ENCODE results near the gene TIGD6.

- TF ChIP-seq CTCF (IDR thresholded peaks at IDR 0.05; ENCODE audit: low read depth, low read length, poor library complexity, severe bottlenecking) (no peak), EZH2phosphoT487 (IDR thresholded peaks at IDR 0.05; ENCODE audit: borderline replicate concordance, low read length) (no peak)
Observed at GRCh38 chr5:150023136-150023535, 22.7 kb upstream of the TIGD6 start.

Measured in DOHH2 (cell line).